ENCODE data around the gene CHD6. TPM values are rescaled to one million over a fixed set of nuclear protein-coding genes. Genes with fewer than 3 reads are reported as not detected.

Gene CHD6
- total and polyA plus RNA-seq, 2 of the 13 experiments (the other 11 are each of a cell fraction or from before 2014, with no cell fraction given) = 14.4 to 52.0 TPM

DNA sequence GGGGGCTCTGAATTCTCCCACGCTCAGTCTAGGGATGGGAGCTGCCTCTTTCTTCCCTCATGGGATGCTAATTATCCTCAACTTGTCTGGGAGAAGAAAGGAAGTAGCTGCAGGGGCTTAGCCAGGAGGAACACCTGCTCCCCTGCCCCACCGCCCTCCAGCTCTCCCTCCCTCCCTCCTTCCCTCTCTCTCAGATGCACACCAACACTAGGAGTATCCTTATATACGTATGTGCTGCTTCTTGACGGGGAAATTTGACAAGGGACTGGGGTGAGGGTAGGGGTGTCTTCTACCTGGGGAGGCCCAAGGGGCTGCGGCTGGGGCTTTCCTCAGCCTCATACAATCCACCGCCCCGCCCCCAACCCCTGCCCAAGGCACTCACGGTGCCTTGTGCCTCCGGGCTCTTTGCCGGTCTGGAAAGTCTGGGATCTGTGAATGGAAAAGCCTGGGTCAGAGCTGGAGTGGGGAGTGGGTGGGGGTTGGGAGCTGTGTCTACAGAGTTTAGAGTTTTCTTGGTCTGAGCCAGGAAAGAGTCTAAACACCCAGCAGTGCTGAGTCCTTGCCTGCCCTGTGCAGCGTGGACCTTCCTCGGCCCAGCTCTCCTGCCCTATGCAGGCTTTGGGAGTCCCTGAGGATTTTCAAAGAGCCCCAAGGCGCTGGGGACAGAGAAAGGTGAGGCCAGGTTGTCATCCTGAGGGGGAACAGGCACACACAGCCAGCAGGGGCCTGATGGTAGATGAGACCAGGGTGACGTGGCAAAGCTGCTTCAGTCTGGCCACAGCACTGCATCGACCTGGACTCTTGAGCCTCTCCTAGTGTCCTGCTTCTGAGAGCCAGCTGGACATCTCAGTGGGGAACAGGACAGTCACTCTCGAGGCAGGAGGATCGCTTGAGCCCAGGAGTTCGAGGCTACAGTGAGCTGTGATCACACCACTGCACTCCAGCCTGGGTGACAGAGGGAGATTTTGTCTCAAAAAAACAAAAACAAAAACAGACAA is 222.2 kb downstream of the CHD6 start (continued):
- no peak for TF ChIP-seq ZNF224 (CRISPR knock-in tag; IDR thresholded peaks at IDR 0.05)
- TF ChIP-seq, protein P1, sequence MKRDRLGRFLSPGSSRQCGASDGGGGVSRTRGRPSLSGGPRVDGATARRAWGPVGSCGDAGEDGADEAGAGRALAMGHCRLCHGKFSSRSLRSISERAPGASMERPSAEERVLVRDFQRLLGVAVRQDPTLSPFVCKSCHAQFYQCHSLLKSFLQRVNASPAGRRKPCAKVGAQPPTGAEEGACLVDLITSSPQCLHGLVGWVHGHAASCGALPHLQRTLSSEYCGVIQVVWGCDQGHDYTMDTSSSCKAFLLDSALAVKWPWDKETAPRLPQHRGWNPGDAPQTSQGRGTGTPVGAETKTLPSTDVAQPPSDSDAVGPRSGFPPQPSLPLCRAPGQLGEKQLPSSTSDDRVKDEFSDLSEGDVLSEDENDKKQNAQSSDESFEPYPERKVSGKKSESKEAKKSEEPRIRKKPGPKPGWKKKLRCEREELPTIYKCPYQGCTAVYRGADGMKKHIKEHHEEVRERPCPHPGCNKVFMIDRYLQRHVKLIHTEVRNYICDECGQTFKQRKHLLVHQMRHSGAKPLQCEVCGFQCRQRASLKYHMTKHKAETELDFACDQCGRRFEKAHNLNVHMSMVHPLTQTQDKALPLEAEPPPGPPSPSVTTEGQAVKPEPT (CRISPR knock-in tag; IDR thresholded peaks at IDR 0.05; ENCODE audit: low read depth) = 0 out of 2 replicates have a peak, but pooled peaks have one; percentile 45
- TF ChIP-seq NFE2 (CRISPR knock-in tag; IDR thresholded peaks at IDR 0.05) = no peak
- TF ChIP-seq, protein P2, sequence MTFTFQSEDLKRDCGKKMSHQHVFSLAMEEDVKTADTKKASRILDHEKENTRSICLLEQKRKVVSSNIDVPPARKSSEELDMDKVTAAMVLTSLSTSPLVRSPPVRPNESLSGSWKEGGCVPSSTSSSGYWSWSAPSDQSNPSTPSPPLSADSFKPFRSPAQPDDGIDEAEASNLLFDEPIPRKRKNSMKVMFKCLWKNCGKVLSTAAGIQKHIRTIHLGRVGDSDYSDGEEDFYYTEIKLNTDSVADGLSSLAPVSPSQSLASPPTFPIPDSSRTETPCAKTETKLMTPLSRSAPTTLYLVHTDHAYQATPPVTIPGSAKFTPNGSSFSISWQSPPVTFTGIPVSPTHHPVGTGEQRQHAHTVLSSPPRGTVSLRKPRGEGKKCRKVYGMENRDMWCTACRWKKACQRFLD (CRISPR knock-in tag; IDR thresholded peaks at IDR 0.05; ENCODE audit: borderline replicate concordance) = 0 out of 2 replicates have a peak, but pooled peaks have one; percentile 38
- TF ChIP-seq SMYD3 (CRISPR knock-in tag; IDR thresholded peaks at IDR 0.05) = no peak
- TF ChIP-seq ZFP90 (CRISPR knock-in tag; IDR thresholded peaks at IDR 0.05; ENCODE audit: borderline replicate concordance) = no peak
- TF ChIP-seq ZNF30 (CRISPR knock-in tag; IDR thresholded peaks at IDR 0.05) = no peak
- TF ChIP-seq KDM1A (CRISPR knock-in tag; IDR thresholded peaks at IDR 0.05) = no peak; the same call in 1 of the 2 replicates
- TF ChIP-seq STAG1 (CRISPR knock-in tag; IDR thresholded peaks at IDR 0.05) = peak; percentile 38
- TF ChIP-seq, protein P3, sequence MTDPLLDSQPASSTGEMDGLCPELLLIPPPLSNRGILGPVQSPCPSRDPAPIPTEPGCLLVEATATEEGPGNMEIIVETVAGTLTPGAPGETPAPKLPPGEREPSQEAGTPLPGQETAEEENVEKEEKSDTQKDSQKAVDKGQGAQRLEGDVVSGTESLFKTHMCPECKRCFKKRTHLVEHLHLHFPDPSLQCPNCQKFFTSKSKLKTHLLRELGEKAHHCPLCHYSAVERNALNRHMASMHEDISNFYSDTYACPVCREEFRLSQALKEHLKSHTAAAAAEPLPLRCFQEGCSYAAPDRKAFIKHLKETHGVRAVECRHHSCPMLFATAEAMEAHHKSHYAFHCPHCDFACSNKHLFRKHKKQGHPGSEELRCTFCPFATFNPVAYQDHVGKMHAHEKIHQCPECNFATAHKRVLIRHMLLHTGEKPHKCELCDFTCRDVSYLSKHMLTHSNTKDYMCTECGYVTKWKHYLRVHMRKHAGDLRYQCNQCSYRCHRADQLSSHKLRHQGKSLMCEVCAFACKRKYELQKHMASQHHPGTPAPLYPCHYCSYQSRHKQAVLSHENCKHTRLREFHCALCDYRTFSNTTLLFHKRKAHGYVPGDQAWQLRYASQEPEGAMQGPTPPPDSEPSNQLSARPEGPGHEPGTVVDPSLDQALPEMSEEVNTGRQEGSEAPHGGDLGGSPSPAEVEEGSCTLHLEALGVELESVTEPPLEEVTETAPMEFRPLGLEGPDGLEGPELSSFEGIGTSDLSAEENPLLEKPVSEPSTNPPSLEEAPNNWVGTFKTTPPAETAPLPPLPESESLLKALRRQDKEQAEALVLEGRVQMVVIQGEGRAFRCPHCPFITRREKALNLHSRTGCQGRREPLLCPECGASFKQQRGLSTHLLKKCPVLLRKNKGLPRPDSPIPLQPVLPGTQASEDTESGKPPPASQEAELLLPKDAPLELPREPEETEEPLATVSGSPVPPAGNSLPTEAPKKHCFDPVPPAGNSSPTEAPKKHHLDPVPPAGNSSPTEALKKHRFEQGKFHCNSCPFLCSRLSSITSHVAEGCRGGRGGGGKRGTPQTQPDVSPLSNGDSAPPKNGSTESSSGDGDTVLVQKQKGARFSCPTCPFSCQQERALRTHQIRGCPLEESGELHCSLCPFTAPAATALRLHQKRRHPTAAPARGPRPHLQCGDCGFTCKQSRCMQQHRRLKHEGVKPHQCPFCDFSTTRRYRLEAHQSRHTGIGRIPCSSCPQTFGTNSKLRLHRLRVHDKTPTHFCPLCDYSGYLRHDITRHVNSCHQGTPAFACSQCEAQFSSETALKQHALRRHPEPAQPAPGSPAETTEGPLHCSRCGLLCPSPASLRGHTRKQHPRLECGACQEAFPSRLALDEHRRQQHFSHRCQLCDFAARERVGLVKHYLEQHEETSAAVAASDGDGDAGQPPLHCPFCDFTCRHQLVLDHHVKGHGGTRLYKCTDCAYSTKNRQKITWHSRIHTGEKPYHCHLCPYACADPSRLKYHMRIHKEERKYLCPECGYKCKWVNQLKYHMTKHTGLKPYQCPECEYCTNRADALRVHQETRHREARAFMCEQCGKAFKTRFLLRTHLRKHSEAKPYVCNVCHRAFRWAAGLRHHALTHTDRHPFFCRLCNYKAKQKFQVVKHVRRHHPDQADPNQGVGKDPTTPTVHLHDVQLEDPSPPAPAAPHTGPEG (CRISPR knock-in tag; IDR thresholded peaks at IDR 0.05) = no peak
- TF ChIP-seq MATR3 (CRISPR knock-in tag; IDR thresholded peaks at IDR 0.05) = 0 out of 2 replicates have a peak, but pooled peaks have one; percentile 7
- TF ChIP-seq RFXAP (CRISPR knock-in tag; IDR thresholded peaks at IDR 0.05; ENCODE audit: borderline replicate concordance) = no peak; the same call in 1 of the 2 replicates
- TF ChIP-seq, protein P4, sequence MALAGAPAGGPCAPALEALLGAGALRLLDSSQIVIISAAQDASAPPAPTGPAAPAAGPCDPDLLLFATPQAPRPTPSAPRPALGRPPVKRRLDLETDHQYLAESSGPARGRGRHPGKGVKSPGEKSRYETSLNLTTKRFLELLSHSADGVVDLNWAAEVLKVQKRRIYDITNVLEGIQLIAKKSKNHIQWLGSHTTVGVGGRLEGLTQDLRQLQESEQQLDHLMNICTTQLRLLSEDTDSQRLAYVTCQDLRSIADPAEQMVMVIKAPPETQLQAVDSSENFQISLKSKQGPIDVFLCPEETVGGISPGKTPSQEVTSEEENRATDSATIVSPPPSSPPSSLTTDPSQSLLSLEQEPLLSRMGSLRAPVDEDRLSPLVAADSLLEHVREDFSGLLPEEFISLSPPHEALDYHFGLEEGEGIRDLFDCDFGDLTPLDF (CRISPR knock-in tag; IDR thresholded peaks at IDR 0.05) = no peak
- TF ChIP-seq ZNF850 (CRISPR knock-in tag; conservative IDR thresholded peaks at IDR 0.05) = no peak
- no peak for TF ChIP-seq ZNF225 (CRISPR knock-in tag; IDR thresholded peaks at IDR 0.05)
- no peak for TF ChIP-seq CCAR2 (optimal IDR thresholded peaks at IDR 0.05; ENCODE audit: low read depth, low read length)
- TF ChIP-seq POLR2A (IDR thresholded peaks at IDR 0.05; ENCODE audit: insufficient read depth in 1 of 2, low read depth in 2 of 2, low read length in 2 of 2) = peak; percentile 45 to 67; a peak in 2 of 4 replicates
- no peak for TF ChIP-seq SNAI1 (CRISPR knock-in tag; IDR thresholded peaks at IDR 0.05; ENCODE audit: borderline replicate concordance)

Measured in HepG2 (cell line).